WERI-Rb-1 (cell line): ENCODE data around the gene HSPB7.
"Not testable (repeated sequence)": the region's sequence is repeated elsewhere in the genome, so short reads cannot be mapped to it uniquely, and the experiment has no call there.

Experiments used
- DNase-seq: peaks from one replicate; pipeline ENCODE4 v3.0.0-alpha.2; 2020
- H3K27ac ChIP-seq: fragments of 250-450 bp; sonication (Bioruptor Pico); 2 replicates; pipeline ENCODE4 v1.5.1; 2020; ENCODE audit warnings: mild to moderate bottlenecking, moderate library complexity
- H3K27me3 ChIP-seq: fragments of 250-450 bp; sonication (Bioruptor Pico); 2 replicates; pipeline ENCODE4 v1.5.1; 2021; ENCODE audit warnings: mild to moderate bottlenecking, low read depth, moderate library complexity; ENCODE audit not compliant: insufficient read depth, severe bottlenecking
- H3K36me3 ChIP-seq: fragments of 250-450 bp; sonication (Bioruptor Pico); 2 replicates; pipeline ENCODE4 v1.5.1; 2020; ENCODE audit warnings: mild to moderate bottlenecking, moderate library complexity
- H3K4me3 ChIP-seq: 2 replicates; pipeline ENCODE4 v1.5.1; 2011; ENCODE audit warnings: low read depth, mild to moderate bottlenecking, control low read depth, low read length
- H3K9me3 ChIP-seq: fragments of 250-450 bp; sonication (Bioruptor Pico); 2 replicates; pipeline ENCODE4 v1.5.1; 2021; ENCODE audit warnings: mild to moderate bottlenecking, moderate library complexity; ENCODE audit not compliant: severe bottlenecking
- TF ChIP-seq, protein P1 (sequence below): IDR thresholded peaks from 2 replicates; pipeline ENCODE4 v1.5.1; 2011; ENCODE audit warnings: low read depth, mild to moderate bottlenecking, control low read depth, inconsistent platforms, low read length

HSPB7 gene

DNA sequence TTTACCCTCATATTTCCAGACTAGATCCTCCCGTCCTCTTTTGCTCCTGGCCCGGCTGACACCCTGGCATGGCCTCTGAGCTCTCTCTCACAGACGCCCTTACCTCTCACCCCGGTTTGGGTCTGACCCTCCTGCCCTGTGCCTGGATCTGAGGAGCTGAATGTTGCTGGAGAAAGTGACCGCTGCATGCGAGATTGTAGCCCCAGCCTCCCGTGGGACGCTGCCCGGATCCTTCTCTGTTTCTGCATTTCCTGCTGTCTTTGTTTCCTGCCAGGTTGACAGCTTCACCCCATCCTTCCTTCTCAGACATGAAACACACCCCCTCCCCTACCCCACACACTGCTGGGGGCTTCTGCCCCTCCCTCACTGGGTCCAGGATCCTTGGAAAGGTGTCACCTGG is 46.1 kb upstream of the HSPB7 start:
- H3K4me3 ChIP-seq: no peak overlapping the region
- H3K27me3 ChIP-seq: no peaks in the 10 kb centered on the region
- no peaks in the 10 kb centered on the region for H3K36me3 ChIP-seq
- TF ChIP-seq, protein P1, sequence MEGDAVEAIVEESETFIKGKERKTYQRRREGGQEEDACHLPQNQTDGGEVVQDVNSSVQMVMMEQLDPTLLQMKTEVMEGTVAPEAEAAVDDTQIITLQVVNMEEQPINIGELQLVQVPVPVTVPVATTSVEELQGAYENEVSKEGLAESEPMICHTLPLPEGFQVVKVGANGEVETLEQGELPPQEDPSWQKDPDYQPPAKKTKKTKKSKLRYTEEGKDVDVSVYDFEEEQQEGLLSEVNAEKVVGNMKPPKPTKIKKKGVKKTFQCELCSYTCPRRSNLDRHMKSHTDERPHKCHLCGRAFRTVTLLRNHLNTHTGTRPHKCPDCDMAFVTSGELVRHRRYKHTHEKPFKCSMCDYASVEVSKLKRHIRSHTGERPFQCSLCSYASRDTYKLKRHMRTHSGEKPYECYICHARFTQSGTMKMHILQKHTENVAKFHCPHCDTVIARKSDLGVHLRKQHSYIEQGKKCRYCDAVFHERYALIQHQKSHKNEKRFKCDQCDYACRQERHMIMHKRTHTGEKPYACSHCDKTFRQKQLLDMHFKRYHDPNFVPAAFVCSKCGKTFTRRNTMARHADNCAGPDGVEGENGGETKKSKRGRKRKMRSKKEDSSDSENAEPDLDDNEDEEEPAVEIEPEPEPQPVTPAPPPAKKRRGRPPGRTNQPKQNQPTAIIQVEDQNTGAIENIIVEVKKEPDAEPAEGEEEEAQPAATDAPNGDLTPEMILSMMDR: no peak
- no peak for DNase-seq
- no peaks in the 10 kb centered on the region for H3K9me3 ChIP-seq
- H3K27ac ChIP-seq: no peak overlapping the region

DNA sequence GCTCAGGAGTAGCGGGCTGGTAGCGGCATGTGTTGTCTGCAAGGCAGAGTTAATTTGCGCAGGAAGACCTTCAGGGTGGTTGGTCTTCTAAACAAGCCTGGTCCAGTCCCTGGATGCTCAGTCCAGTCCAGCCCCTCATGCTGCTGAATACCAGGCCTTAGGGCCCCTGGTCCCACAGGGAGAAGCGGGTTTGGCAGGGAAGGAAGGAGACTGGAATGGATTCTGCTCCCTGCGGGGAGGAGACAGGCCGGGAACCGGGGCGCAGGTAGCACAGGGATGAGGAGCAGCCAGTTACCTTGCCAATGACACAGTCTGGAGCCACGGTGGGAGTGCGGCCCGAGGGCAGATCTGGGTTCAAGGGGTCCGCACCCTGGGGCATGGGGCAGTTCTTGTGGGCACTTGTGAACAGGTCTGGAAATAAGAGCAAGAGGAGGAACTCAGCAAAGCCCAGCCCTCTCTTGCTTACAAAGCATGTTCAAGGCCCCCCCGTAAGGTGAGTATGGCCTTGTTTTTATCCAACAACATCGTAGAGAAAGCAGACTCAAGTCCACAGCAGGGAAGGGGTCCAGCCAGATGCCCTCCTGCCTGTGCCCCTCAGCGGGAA is 45.5 kb upstream of the HSPB7 start:
- Histone ChIP-seq H3K27me3 (no peaks in the 10 kb centered on the region), H3K4me3 (no peak overlapping the region), H3K36me3 (no peaks in the 10 kb centered on the region), H3K27ac (no peak overlapping the region), H3K9me3 (no peaks in the 10 kb centered on the region)
- no peak for DNase-seq
- TF ChIP-seq, protein P1: no peak

DNA sequence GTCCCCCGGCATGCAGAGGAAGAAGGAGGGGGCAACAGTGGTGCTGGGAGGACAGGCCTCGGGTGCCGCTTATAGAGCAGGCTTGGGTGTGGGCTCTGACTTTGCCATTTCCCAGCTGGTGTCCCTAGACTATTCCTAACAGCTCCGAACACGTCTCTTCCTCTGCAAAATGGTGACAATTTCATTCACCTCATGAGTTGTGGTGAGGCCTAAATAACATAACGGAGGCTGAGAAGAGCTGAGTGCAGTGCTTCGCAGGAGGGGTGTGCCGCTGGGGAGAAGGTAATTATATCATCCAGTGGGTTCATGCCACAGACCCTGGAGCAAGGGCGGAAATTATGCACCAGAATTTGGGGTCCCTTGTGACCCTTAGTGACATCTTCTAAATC is 44.8 kb upstream of the HSPB7 start:
- H3K27me3 ChIP-seq, H3K27ac ChIP-seq, H3K9me3 ChIP-seq, H3K4me3 ChIP-seq, DNase-seq, H3K36me3 ChIP-seq: not testable (repeated sequence)

GRCh38 chr1:16061989-16062686 is 44.3 kb upstream of the HSPB7 start:
- H3K27me3 ChIP-seq, H3K4me3 ChIP-seq, H3K27ac ChIP-seq, H3K9me3 ChIP-seq, H3K36me3 ChIP-seq, DNase-seq: not testable (repeated sequence)

DNA sequence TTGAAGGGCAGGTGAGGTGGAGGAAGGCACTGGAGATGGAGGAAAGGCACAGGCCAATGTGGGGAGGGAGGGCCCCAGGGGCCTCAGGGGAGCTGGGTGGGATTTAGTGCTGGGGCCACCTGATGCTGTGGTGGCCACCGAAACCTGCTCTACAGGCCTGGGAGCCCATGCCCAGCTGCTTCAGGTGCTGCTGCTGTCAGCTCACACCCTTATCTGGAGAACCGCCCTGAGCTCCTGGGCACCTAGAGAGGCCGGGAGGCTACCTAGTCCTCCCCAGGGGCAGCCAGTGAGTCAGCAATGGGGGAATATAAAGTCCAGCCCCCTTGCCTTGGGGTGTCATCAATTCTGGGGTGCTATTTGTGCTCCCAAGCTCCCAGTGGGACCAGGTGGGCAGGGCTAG is 43.4 kb upstream of the HSPB7 start:
- Histone ChIP-seq H3K4me3 (no peak overlapping the region), H3K27me3 (no peaks in the 10 kb centered on the region), H3K36me3 (no peaks in the 10 kb centered on the region), H3K27ac (no peak overlapping the region), H3K9me3 (no peaks in the 10 kb centered on the region)
- TF ChIP-seq, protein P1: no peak
- DNase-seq: no peak

GRCh38 chr1:16058394-16059120 is 40.7 kb upstream of the HSPB7 start:
- H3K36me3 ChIP-seq, H3K4me3 ChIP-seq, H3K9me3 ChIP-seq, H3K27ac ChIP-seq, DNase-seq, H3K27me3 ChIP-seq: not testable (repeated sequence)

- not testable (repeated sequence) for H3K27me3 ChIP-seq, H3K4me3 ChIP-seq, H3K36me3 ChIP-seq, H3K27ac ChIP-seq, DNase-seq, H3K9me3 ChIP-seq
Observed at GRCh38 chr1:16057314-16057915, 39.6 kb upstream of the HSPB7 start.

DNA sequence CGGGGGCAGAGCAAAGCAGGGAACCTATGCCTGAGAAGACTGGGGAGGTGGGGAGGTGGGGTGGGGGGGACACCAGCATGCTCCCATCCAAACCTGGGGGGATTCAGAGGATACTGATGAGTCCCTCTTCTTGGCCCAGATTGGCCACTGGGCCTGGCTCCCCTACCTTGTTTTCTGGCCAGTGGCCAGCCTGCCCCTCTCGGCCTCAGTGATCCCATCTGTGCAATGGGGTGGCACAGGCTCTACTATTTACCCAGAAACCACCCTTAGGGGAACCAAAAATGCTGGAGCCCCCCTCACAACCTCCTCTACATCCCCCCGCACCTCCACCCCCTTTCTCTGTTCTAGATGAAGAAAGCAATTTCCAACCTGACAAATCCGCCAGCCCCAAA is 38.7 kb upstream of the HSPB7 start:
- H3K36me3 ChIP-seq, H3K9me3 ChIP-seq, H3K27ac ChIP-seq, DNase-seq, H3K4me3 ChIP-seq, H3K27me3 ChIP-seq: not testable (repeated sequence)
